ENCODE results near the gene PSENEN. TPM values are rescaled to one million over a fixed set of nuclear protein-coding genes. Genes with fewer than 3 reads are reported as not detected.

Gene PSENEN
- total and polyA plus RNA-seq, 9 of the 15 experiments (the other 6 are each of a cell fraction or from before 2014, with no cell fraction given) = 34.5 to 299 (median 61.1) TPM

- peak; percentile 48; the same call in 1 of the 2 replicates for TF ChIP-seq CREB3L1 (IDR thresholded peaks at IDR 0.05; ENCODE audit: borderline replicate concordance, low read depth)
- no peak for TF ChIP-seq ZNF668 (CRISPR knock-in tag; IDR thresholded peaks at IDR 0.05)
- no peak for TF ChIP-seq PATZ1 (CRISPR knock-in tag; IDR thresholded peaks at IDR 0.05; ENCODE audit: borderline replicate concordance)
- no peak for TF ChIP-seq IFI16 (CRISPR knock-in tag; IDR thresholded peaks at IDR 0.05)
- TF ChIP-seq KLF1 (tag; IDR thresholded peaks at IDR 0.05) = 0 out of 2 replicates have a peak, but pooled peaks have one; percentile 44
- TF ChIP-seq SIRT6 (IDR thresholded peaks at IDR 0.05; ENCODE audit: low read depth, low read length) = no peak
- TF ChIP-seq ATF7 (IDR thresholded peaks at IDR 0.05) = peak; percentile 64; the same call in 1 of the 2 replicates
- TF ChIP-seq CHD7 (IDR thresholded peaks at IDR 0.05; ENCODE audit: low read depth, low read length) = no peak
These were observed 30.0 kb downstream of the PSENEN start, which contains the start of gene ARHGAP33 (continued) for GRCh38 chr19:35775298-35776101.
